Activated CD4-positive, alpha-beta T cell treated with anti-CD3 and anti-CD28 coated beads, Interleukin-2, amount 50 U/mL, for 16 hours (primary cell): ENCODE results near the gene THADA.

Source experiments
- DNase-seq: peaks from one replicate; pipeline ENCODE4 v3.0.0-alpha.2; 2020

THADA gene

GRCh38 chr2:43438858-43439655, 156.8 kb downstream of the THADA start:
- DNase-seq: no peak

- DNase-seq: no peak
These were observed 157.5 kb downstream of the THADA start for GRCh38 chr2:43438342-43438741.

DNA sequence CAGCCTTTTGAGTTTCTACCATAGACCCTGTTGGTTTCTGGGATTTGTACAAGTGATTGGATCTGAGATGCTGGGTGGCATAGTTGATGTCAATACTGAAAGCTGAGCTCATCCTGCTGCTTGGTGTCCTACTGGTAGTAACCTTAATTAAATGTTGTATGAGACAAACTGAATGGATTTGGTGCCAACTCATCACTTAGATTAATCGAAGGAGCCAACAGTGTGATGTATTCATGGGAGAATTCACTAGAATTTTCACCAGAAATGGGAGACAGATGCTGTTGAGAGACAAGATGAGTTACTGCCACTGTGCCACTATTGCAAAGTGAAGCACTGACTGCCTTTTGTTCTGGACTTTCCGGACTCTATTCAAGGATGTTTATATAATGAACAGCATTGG, 158.5 kb downstream of the THADA start:
- no peak for DNase-seq

- DNase-seq: no peak
These were observed 159.4 kb downstream of the THADA start for GRCh38 chr2:43436431-43436830.

- no peak for DNase-seq
These were observed 160.1 kb downstream of the THADA start for GRCh38 chr2:43435746-43436145.

GRCh38 chr2:43430489-43430888, 165.3 kb downstream of the THADA start:
- no peak for DNase-seq

GRCh38 chr2:43429369-43429768, 166.5 kb downstream of the THADA start:
- DNase-seq: no peak

GRCh38 chr2:43427032-43427424, 168.8 kb downstream of the THADA start:
- no peak for DNase-seq

- DNase-seq: peak; percentile 96
These were observed 169.4 kb downstream of the THADA start for GRCh38 chr2:43426305-43427031.

DNA sequence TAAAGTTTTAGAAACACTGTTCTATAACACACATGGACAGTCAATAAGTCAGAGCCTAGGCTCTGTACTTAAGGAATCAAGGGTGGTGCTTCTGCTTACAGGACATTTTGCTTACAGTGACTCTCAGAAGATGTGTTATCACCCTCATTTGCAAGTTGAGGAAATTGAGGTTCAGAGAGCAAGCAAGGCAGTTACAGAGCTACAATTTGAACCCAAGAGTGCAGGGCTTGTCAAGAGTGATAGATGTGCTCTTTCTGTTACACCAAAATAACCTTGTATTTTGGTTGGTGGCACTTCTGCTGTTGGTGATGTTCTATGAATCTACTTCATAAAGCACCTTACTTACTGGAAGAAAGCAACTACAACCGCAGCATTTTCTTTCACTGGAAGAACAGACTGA, 170.2 kb downstream of the THADA start:
- DNase-seq: peak; percentile 24

DNA sequence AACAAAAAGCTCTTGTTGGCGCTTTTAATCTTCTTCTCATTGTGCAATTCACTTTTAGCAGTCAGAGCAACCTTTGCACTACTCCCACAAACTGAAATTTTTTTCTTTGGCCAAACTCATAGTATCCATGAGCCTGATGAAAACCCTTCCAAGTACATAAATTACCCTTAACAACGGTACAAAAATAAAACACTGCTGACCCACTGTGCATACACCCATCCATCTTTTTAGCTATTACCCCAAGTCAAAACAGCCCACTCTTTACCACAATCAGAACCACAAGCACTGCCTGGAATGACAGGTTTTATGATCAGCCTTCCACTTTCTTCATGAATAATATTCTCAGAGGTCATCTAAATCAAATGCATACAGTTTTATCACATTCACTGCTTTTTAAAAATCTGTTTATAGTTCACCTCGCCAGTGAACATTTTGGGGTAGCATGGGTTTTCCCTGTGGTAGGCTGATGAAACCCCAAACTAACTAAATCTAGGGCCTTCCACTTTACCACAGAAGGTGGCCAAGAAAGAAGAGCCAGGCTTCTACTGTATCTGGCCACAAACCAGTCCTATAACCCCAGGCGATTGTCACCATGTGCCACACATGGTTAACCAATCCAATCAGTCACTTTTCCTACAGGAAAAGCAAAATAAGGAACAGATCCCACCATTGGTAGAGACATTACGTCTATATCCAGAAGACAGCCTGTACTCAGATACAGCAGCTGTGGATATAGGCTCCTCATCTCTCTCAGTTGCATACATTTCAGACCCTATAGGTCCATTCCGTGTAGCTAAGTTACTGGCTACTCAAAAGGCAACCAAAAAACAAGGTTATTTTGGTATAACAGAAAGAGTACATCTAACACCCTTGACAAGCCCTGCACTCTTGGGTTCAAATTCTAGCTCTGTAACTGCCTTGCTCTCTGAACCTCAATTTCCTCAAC, 171.3 kb downstream of the THADA start:
- peak; percentile 66 for DNase-seq

- no peak for DNase-seq
These were observed 171.9 kb downstream of the THADA start for GRCh38 chr2:43423941-43424261.

- DNase-seq: no peak
These were observed 174.6 kb downstream of the THADA start for GRCh38 chr2:43421194-43421593.

GRCh38 chr2:43420389-43420801, 175.4 kb downstream of the THADA start:
- no peak for DNase-seq

GRCh38 chr2:43419876-43420275, 176.0 kb downstream of the THADA start:
- no peak for DNase-seq

GRCh38 chr2:43419243-43419642, 176.6 kb downstream of the THADA start:
- no peak for DNase-seq

DNA sequence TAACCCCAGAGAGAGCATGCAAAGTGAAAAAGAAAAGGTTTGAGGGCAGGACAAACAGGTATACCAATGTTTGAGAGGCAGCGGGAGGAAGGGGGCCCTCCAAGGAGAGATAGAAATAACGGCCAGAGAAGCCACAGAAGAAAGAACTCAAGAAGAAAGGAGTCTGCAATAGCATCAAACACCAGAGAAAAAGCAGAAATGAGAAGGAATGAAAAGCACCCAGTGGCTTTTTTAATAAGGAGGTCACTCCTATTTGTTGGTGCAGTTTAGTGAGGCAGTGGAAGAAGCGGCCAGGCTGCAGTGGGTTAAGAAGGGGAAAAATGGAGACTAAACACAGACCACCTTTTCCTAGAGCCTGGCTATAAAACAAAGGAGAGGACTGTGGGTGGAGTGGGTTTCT, 177.2 kb downstream of the THADA start:
- no peak for DNase-seq

GRCh38 chr2:43417300-43417699, 178.5 kb downstream of the THADA start:
- no peak for DNase-seq

DNA sequence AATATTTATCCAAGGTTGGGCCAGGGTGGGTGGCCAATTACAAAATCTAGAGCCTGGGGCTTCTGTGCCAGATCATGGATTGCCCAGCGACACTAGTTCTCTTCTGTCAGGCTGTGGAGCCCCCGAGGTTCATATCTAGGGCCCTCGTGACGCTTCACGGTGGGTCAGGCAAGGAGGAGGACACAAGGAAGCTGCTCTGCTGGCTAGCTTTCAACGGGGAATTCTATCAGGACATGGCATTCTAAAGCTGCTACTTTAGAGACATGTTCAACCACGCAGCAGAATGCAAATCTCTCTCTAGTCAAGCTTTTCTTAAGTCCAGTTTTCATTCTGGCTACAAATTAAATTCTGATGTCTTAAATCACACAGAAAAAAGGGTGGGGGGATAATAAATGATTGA, 180.2 kb downstream of the THADA start:
- DNase-seq: no peak

DNA sequence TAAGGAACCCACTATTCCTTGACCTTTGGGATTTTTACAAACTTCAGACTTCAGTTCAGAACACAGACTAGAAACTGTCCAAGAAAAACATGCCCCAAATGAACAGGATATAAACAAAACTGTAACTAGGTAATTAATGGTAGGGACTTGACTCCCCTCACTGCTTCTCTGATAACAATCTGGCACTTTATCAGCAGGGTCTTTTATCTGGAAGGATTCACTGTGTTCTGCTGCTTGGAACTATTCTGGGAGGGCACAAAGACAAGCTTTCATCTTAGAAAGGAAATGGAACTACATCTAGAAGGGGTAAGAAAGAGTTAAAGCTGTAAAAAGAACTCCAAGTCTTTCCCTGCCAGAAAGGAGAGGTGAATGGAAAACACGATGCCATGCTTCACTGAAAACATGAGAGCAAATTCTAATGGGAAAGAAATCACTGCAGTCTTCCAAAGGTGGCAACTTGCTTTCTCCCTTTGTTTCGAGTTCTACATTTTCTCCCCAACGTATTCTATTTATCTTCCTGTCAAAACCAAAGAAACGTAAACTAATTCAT, 181.2 kb downstream of the THADA start:
- no peak for DNase-seq

DNA sequence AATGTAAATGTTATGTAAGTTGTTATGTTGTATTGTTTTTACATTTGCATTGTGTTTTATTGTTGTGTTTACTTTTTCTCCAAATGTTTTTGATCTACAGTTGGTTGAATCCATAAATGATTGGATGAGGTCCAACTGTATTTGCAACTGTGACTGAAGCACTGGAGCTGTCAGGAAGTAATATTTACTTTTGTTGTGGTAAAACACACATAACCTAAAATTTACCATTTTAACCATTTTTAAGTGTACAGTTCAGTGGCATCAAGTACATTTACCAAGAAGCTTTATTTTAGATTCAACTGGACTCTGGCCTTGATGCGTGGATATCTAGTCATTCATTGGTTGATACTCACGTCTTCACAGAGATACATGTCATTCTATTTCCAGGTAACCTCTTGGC, 181.8 kb downstream of the THADA start:
- DNase-seq: no peak

DNA sequence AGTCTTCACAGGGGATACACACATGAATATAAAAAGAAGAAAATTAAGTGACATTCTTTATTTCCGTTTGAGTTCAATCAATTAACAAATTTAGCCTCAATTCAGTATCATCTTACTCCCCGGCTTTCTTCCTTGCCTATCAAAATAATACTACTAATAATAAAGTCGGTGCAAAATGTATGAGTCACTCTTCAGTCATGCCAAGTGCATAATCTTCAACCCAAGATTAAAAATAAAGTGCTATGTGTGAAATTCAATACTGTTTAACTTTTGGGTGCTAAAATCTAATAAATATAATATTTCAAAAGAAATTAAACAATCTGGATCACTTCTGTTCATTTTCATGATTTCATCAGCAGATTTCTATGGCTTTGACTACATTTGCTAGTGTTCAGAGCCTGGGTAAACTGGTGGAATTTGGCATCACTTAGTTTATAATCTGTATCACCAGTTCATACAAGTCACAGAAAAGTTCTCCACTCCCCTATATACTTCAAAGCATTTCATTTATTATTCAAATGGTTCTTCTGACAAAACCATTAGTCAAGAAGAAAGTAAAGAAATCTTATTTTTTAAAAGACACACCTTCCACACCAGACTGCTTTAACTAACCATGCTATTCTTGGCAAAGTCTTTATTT, 183.6 kb downstream of the THADA start:
- no peak for DNase-seq
